Stimulated activated naive CD8-positive, alpha-beta T cell treated with anti-CD3 and anti-CD28 coated beads, Interleukin-15, Interleukin-2, amounts not matched to agents 100 ng/mL and 50 ng/mL, for 24 hours (primary cell): ENCODE measurements around the gene APOL4.
"Not testable (repeated sequence)": the region's sequence is repeated elsewhere in the genome, so short reads cannot be mapped to it uniquely, and the experiment has no call there.

ENCODE experiments used
- H3K27ac Mint-ChIP-seq: one replicate; pipeline ENCODE4 v1.8.0; 2021; ENCODE audit warnings: mild to moderate bottlenecking, mixed read lengths
- H3K27me3 Mint-ChIP-seq: one replicate; pipeline ENCODE4 v1.8.0; 2021; ENCODE audit warnings: mixed read lengths
- H3K36me3 Mint-ChIP-seq: one replicate; pipeline ENCODE4 v1.8.0; 2021; ENCODE audit warnings: low read depth, mixed read lengths
- H3K4me1 Mint-ChIP-seq: one replicate; pipeline ENCODE4 v1.8.0; 2021; ENCODE audit warnings: low read depth, mixed read lengths
- H3K4me3 Mint-ChIP-seq: one replicate; pipeline ENCODE4 v1.8.0; 2021; ENCODE audit warnings: mild to moderate bottlenecking, mixed read lengths
- H3K9me3 Mint-ChIP-seq: one replicate; pipeline ENCODE4 v1.8.0; 2021; ENCODE audit warnings: mixed read lengths

The APOL4 gene

GRCh38 chr22:36201630-36202319 is at the start of gene APOL4:
Gene APOL4 (minus strand): TSS chr22:36201809. CDS start chr22:36201734, 75 bp downstream.
- Mint-ChIP-seq H3K36me3 (no peaks in the 10 kb centered on the region), H3K4me3 (no peak within 1 kb of the TSS), H3K4me1 (peaks cover 16% of the 10 kb centered on the region), H3K27me3 (no peaks in the 10 kb centered on the region), H3K27ac (no peak within 1 kb of the TSS), H3K9me3 (no peaks in the 10 kb centered on the region)

- not testable (repeated sequence) for H3K4me3 Mint-ChIP-seq, H3K36me3 Mint-ChIP-seq, H3K9me3 Mint-ChIP-seq, H3K27ac Mint-ChIP-seq, H3K27me3 Mint-ChIP-seq
- peaks cover 36% of the 10 kb centered on the region for H3K4me1 Mint-ChIP-seq
Measured at GRCh38 chr22:36250292-36250960, 48.8 kb upstream of the APOL4 start.

- no peaks in the 10 kb centered on the region for H3K36me3 Mint-ChIP-seq
- no peak overlapping the region for H3K27ac Mint-ChIP-seq
- no peaks in the 10 kb centered on the region for H3K27me3 Mint-ChIP-seq
- peaks cover 24% of the 10 kb centered on the region for H3K4me1 Mint-ChIP-seq
- no peak overlapping the region for H3K4me3 Mint-ChIP-seq
- no peaks in the 10 kb centered on the region for H3K9me3 Mint-ChIP-seq
Measured at GRCh38 chr22:36249160-36249559, 47.6 kb upstream of the APOL4 start.

- H3K27me3 Mint-ChIP-seq, result no peaks in the 10 kb centered on the region
- H3K9me3 Mint-ChIP-seq, result no peaks in the 10 kb centered on the region
- H3K4me1 Mint-ChIP-seq, result peaks cover 12% of the 10 kb centered on the region
- no peaks in the 10 kb centered on the region for H3K36me3 Mint-ChIP-seq
- no peak overlapping the region for H3K4me3 Mint-ChIP-seq
- H3K27ac Mint-ChIP-seq, result no peak overlapping the region
Measured at GRCh38 chr22:36247955-36248354, 46.3 kb upstream of the APOL4 start.

GRCh38 chr22:36246718-36247117 is 45.1 kb upstream of the APOL4 start:
- no peaks in the 10 kb centered on the region for H3K27me3 Mint-ChIP-seq
- H3K4me1 Mint-ChIP-seq, result peaks cover 2% of the 10 kb centered on the region
- H3K27ac Mint-ChIP-seq, result no peak overlapping the region
- H3K9me3 Mint-ChIP-seq, result no peaks in the 10 kb centered on the region
- peaks cover 4% of the 10 kb centered on the region for H3K36me3 Mint-ChIP-seq
- no peak overlapping the region for H3K4me3 Mint-ChIP-seq

- Mint-ChIP-seq H3K4me1 (peaks cover 4% of the 10 kb centered on the region), H3K9me3 (no peaks in the 10 kb centered on the region), H3K4me3 (no peak overlapping the region), H3K36me3 (peaks cover 4% of the 10 kb centered on the region), H3K27me3 (no peaks in the 10 kb centered on the region), H3K27ac (no peak overlapping the region)
Measured at GRCh38 chr22:36245805-36246356, 44.3 kb upstream of the APOL4 start.

- Mint-ChIP-seq H3K27me3 (no peaks in the 10 kb centered on the region), H3K9me3 (no peaks in the 10 kb centered on the region), H3K36me3 (peaks cover 4% of the 10 kb centered on the region), H3K4me1 (peaks cover 15% of the 10 kb centered on the region), H3K27ac (no peak overlapping the region), H3K4me3 (no peak overlapping the region)
Measured at GRCh38 chr22:36244522-36245391, 43.1 kb upstream of the APOL4 start.

GRCh38 chr22:36243986-36244385 is 42.4 kb upstream of the APOL4 start:
- Mint-ChIP-seq H3K4me1 (peaks cover 23% of the 10 kb centered on the region), H3K9me3 (no peaks in the 10 kb centered on the region), H3K27ac (no peak overlapping the region), H3K36me3 (peaks cover 7% of the 10 kb centered on the region), H3K4me3 (no peak overlapping the region), H3K27me3 (no peaks in the 10 kb centered on the region)

GRCh38 chr22:36239401-36240171 is 38.0 kb upstream of the APOL4 start, which contains the start of gene APOL2:
Gene APOL2 (minus strand): TSS chr22:36239527. CDS start chr22:36233162, 6,365 bp downstream.
- Mint-ChIP-seq H3K27ac (peak within 1 kb of the TSS; percentile 94), H3K4me3 (peak within 1 kb of the TSS; percentile 94), H3K27me3 (no peaks in the 10 kb centered on the region), H3K36me3 (peaks cover 39% of the 10 kb centered on the region), H3K9me3 (no peaks in the 10 kb centered on the region), H3K4me1 (peaks cover 62% of the 10 kb centered on the region)

- H3K27me3 Mint-ChIP-seq, result no peaks in the 10 kb centered on the region
- no peaks in the 10 kb centered on the region for H3K9me3 Mint-ChIP-seq
- peaks cover 66% of the 10 kb centered on the region for H3K4me1 Mint-ChIP-seq
- peak overlapping the region; percentile 94 for H3K27ac Mint-ChIP-seq
- H3K36me3 Mint-ChIP-seq, result peaks cover 42% of the 10 kb centered on the region
- peak overlapping the region; percentile 94 for H3K4me3 Mint-ChIP-seq
Measured at GRCh38 chr22:36239150-36239400, 37.5 kb upstream of the APOL4 start.

GRCh38 chr22:36238373-36239149 is 37.0 kb upstream of the APOL4 start:
- Mint-ChIP-seq H3K4me1 (peaks cover 66% of the 10 kb centered on the region), H3K9me3 (no peaks in the 10 kb centered on the region), H3K4me3 (peak overlapping the region; percentile 94)

GRCh38 chr22:36237462-36238372 is 36.1 kb upstream of the APOL4 start:
- peak overlapping the region; percentile 94 for H3K27ac Mint-ChIP-seq
- peak overlapping the region; percentile 94 for H3K4me3 Mint-ChIP-seq
- no peaks in the 10 kb centered on the region for H3K9me3 Mint-ChIP-seq
- peaks cover 66% of the 10 kb centered on the region for H3K4me1 Mint-ChIP-seq
- peaks cover 50% of the 10 kb centered on the region for H3K36me3 Mint-ChIP-seq
- H3K27me3 Mint-ChIP-seq, result no peaks in the 10 kb centered on the region

More at GRCh38 chr22:36238373-36239149, 37.0 kb upstream of the APOL4 start:
- Mint-ChIP-seq H3K27me3 (no peaks in the 10 kb centered on the region), H3K27ac (peak overlapping the region; percentile 94), H3K36me3 (peaks cover 46% of the 10 kb centered on the region)
